Motor neuron (in vitro differentiated cells): ENCODE measurements around the gene CACNG5. TPM values are rescaled to one million over a fixed set of nuclear protein-coding genes. Genes with fewer than 3 reads are reported as not detected.
A peak's percentile ranks its signal among the peaks of the same experiment; 100 is the strongest.

Experiments used
- ATAC-seq, 8 experiments: fragments of 200-7000 bp; cut with Tn5 transposase; replicated peaks in 6 of 8; 2 replicates each; pipeline ENCODE4 v1.8.0; 2021; ENCODE audit warnings: mild to moderate bottlenecking in 8 of 8, moderate library complexity in 8 of 8
- H3K27ac ChIP-seq, 2 donors: fragments of 250-450 bp; sonication (Bioruptor Pico); 2 replicates each; pipeline ENCODE4 v1.9.0; 2021; ENCODE audit warnings: antibody characterized with exemption in 2 of 2, mild to moderate bottlenecking in 2 of 2, moderate library complexity in 1 of 2
- H3K4me1 ChIP-seq, 2 donors: fragments of 250-450 bp; sonication (Bioruptor Pico); replicated peaks in 1 of 2; 2 replicates each; pipeline ENCODE4 v1.6.1; 2021; ENCODE audit warnings: antibody characterized with exemption in 2 of 2, mild to moderate bottlenecking in 2 of 2, moderate library complexity in 1 of 2
- H3K4me3 ChIP-seq, 5 donors: fragments of 250-450 bp; sonication (Bioruptor Pico); 2 replicates each; pipeline ENCODE4 v1.9.0; 2021; ENCODE audit warnings: antibody characterized with exemption in 5 of 5, mild to moderate bottlenecking in 5 of 5, moderate library complexity in 4 of 5
- WGBS, 10 experiments: fragments of 450-650 bp; shearing (Covaris generic); methylation state at CpG; one replicate each; pipeline ENCODE4 v1.0.0; 2022; 5-methylcytosine and 5-hydroxymethylcytosine counted together
- in situ Hi-C, 9 experiments: fragments of 400-800 bp; cut with MboI; loops; one replicate each; pipeline ENCODE4 v1.15.0; 2021; ENCODE audit warnings: low sequenced_read_pairs in 9 of 9, low pct_unique_long_range_greater_than_20kb in 2 of 9; ENCODE audit not compliant: unreplicated experiment in 9 of 9
- total RNA-seq, 8 experiments: library from RNA; unstranded; fragments of 300-600 nt; gene quantifications; 2 replicates each; pipeline versions ENCODE4 v1.2.3 to v1.2.4, GENCODE V29; 2022

CACNG5 gene
- total RNA-seq, 8 experiments from 2014 or later = 0.71 to 3.4 (median 2.6) TPM; not detected in 2

GRCh38 chr17:66920950-66921349 is 86.0 kb downstream of the CACNG5 start:
- ATAC-seq = peak; percentile 31 to 92 (median 84)
- peaks cover 18 to 24% of the 10 kb centered on the region in 2 donors for H3K4me1 ChIP-seq
- H3K27ac ChIP-seq = peak overlapping the region; percentile 59 to 80
- WGBS, 10 experiments = 0 to 90% (median 70%) methylated on average over 1 to 2 of the region's 4 CpGs; no CpG with 5 or more reads in 4 of the 10 experiments
- in situ Hi-C loops = loop anchor here in 3 of 9 experiments (25.0 kb wide), 2 partner anchors 184 to 209 kb away; no protein-coding TSS in a partner anchor
- H3K4me3 ChIP-seq = no peak overlapping the region

DNA sequence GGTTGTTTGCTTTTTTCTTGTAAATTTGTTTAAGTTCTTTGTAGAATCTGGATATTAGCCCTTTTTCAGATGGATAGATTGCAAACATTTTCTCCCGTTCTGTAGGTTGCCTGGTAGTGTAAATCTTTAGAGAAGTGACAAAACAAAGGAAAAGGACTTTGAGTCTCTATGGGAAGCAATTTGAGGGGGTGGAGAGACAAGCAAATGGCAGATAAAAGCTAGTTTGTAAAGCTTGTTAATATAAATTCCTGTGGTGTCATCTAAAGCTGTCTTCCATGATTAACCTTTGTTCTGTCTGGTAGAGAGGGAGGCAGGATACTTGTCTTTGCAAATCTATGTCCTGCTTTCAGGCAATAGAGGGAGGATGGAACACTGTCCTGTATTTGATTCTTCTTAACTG is 89.0 kb downstream of the CACNG5 start:
- in situ Hi-C loops = loop anchor here in 3 of 9 experiments (25.0 kb wide), 2 partner anchors 187 to 212 kb away; no protein-coding TSS in a partner anchor
- H3K4me1 ChIP-seq = peaks cover 18 to 26% of the 10 kb centered on the region in 2 donors
- peak in 5 of 8 experiments; percentile 8 to 62 (median 12) for ATAC-seq
- WGBS, 10 experiments = 0 to 13% (median 0%) methylated on average over 1 of the region's 1 CpG; no CpG with 5 or more reads in 2 of the 10 experiments
- no peak overlapping the region for H3K4me3 ChIP-seq
- no peak overlapping the region for H3K27ac ChIP-seq

- in situ Hi-C loops = no loop called here
- no peak overlapping the region for H3K4me3 ChIP-seq
- H3K4me1 ChIP-seq = peaks cover 2 to 13% of the 10 kb centered on the region in 2 donors
- 14 to 95% (median 71%) methylated on average over 1 to 8 of the region's 8 CpGs for WGBS, 10 experiments
- H3K27ac ChIP-seq = no peak overlapping the region
- ATAC-seq = peak in 4 of 8 experiments; percentile 6 to 49 (median 35)
Measured at GRCh38 chr17:66925811-66926500, 91.0 kb downstream of the CACNG5 start.

DNA sequence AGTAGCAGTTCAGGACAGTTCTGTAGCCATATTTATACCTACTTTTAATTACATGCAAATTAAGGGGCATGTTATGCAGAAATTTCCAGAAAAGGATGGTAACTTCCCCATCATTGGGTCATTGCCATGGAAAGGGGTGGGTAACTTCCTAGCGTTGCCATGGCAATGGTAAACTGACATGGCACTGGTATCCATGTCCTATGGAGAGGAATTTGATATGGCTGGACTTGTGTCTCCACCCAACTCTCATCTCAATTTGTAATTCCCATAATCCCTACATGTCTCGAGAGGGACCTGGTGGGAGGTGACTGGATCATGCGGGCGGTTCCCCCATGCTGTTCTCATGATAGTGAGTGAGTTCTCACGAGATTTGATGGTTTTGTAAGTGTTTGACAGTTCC is 94.0 kb downstream of the CACNG5 start:
- Histone ChIP-seq H3K4me1 (peaks cover 0 to 10% of the 10 kb centered on the region in 2 donors), H3K27ac (no peak overlapping the region), H3K4me3 (no peak overlapping the region)
- WGBS, 10 experiments = 0 to 91% (median 85%) methylated on average over 1 to 5 of the region's 5 CpGs; no CpG with 5 or more reads in 5 of the 10 experiments
- ATAC-seq = peak in 3 of 8 experiments; percentile 79 to 90 (median 89)
- in situ Hi-C loops = no loop called here

DNA sequence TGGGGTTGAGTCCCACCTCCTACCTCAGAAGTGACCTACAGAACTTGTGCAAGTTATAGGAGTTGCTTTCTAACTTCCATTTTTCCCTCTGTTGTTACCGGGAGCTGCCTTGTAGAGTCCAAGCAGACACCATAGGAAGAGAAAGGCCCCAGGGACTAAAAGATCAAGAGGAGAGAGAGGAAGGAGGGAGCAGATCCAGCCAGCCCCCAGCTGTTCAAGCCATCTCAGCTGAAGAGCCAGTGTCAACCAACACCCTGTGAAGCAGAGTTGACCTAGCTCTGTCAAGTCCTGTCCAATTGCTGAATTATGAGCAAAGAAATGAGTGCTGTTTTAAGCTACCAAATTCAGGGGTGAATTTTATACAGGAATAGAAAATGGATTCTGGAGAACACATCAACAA is 94.7 kb downstream of the CACNG5 start:
- 0 to 20% (median 0%) methylated on average over 1 of the region's 1 CpG; no CpG with 5 or more reads in 6 of the 10 experiments for WGBS, 10 experiments
- Histone ChIP-seq H3K4me3 (no peak overlapping the region), H3K27ac (no peak overlapping the region), H3K4me1 (peaks cover 0 to 10% of the 10 kb centered on the region in 2 donors)
- no peak for ATAC-seq
- in situ Hi-C loops = no loop called here

GRCh38 chr17:66930933-66931332 is 96.0 kb downstream of the CACNG5 start:
- H3K4me1 ChIP-seq = peaks cover 0 to 7% of the 10 kb centered on the region in 2 donors
- 0 to 100% (median 20%) methylated on average over 1 to 3 of the region's 3 CpGs; no CpG with 5 or more reads in 7 of the 10 experiments for WGBS, 10 experiments
- H3K27ac ChIP-seq = no peak overlapping the region
- in situ Hi-C loops = no loop called here
- ATAC-seq = peak in 1 of 8 experiments; percentile 62
- H3K4me3 ChIP-seq = no peak overlapping the region

GRCh38 chr17:66932311-66932710 is 97.4 kb downstream of the CACNG5 start:
- 14 to 80% (median 46%) methylated on average over 1 to 2 of the region's 2 CpGs; no CpG with 5 or more reads in 4 of the 10 experiments for WGBS, 10 experiments
- ATAC-seq = peak in 1 of 8 experiments; percentile 52
- in situ Hi-C loops = no loop called here

GRCh38 chr17:66934040-66934439 is 99.1 kb downstream of the CACNG5 start:
- ATAC-seq = no peak
- WGBS, 10 experiments = 17 to 100% (median 50%) methylated on average over 1 to 2 of the region's 2 CpGs; no CpG with 5 or more reads in 5 of the 10 experiments
- Histone ChIP-seq H3K4me3 (no peak overlapping the region), H3K27ac (no peak overlapping the region), H3K4me1 (peaks cover 0 to 4% of the 10 kb centered on the region in 2 donors)
- in situ Hi-C loops = no loop called here

More at GRCh38 chr17:66932311-66932710, 97.4 kb downstream of the CACNG5 start:
- H3K4me1 ChIP-seq = peaks cover 0 to 5% of the 10 kb centered on the region in 2 donors
- no peak overlapping the region for H3K27ac ChIP-seq
- no peak overlapping the region for H3K4me3 ChIP-seq

Other genes with a start within 250 kb of the CACNG5 start
- 10 to 100 TPM in 5 of 8 experiments, 1 to 10 TPM in 1, under 1 TPM in 2; 0.15 to 64.0 (median 32.7) TPM for gene CACNG4, start 129.6 kb downstream of the CACNG5 start, total RNA-seq
- gene CACNG1, start 209.4 kb downstream of the CACNG5 start, total RNA-seq = 1 to 10 TPM in 1 of 8 experiments, under 1 TPM in 5, not detected in 2; 0.25 to 1.4 (median 0.53) TPM